HL-60/S4 treated with phorbol 12-myristate 13-acetate at 8.2 ng/mL for 4 days and 3 days (cell line): ENCODE measurements around the gene ZFYVE28.

ENCODE experiments used
- in situ Hi-C: fragments of 300-500 bp; cut with MboI; formaldehyde crosslinking; loops from 2 replicates; pipeline ENCODE4 v1.15.0; 2022; ENCODE audit warnings: low sequenced_read_pairs

Gene ZFYVE28

DNA sequence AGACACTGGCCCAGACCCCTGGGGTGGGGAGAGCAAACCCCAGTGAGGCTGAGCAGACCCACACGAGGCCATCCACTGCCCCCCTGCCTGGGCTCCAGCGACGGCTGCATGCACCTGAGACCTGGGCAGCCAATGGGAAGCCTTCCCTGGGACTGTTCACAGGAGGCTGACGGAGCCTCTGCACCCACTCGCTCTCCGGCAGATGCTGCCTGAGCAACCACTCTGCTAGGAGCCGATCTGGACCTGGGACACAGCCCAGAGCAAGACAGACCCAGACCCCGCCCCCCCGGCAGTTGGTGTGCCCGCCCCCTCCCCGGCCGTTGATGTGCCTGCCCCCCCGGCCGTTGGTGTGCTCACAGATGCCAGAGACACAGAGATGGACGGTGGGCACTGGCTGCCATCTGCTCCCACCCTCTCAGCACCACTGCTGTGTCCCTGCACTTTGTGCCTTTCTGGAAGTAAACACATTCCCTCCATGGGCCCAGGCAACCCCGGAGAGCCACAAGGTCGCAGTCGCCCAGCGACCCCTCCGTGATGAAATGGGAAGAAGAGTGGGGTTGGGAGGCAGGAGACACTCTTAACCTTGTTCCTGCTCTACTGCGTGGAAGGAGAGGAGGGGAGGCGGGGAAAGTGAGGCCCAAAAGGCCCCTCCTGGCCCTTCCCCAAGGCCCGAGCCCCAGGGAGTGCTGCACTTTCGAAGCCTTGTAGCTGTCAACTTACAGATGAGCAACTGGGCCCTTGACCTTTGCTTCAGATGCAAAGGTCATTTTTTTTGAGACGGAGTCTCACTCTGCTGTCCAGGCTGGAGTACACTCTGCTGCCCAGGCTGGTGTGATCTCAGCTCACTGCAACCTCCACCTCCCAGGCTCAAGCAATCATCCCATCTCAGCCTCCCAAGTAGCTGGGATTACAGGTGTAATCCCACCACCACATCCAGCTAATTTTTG lies 62.0 kb downstream of the ZFYVE28 start:
- in situ Hi-C loops: no loop called here

DNA sequence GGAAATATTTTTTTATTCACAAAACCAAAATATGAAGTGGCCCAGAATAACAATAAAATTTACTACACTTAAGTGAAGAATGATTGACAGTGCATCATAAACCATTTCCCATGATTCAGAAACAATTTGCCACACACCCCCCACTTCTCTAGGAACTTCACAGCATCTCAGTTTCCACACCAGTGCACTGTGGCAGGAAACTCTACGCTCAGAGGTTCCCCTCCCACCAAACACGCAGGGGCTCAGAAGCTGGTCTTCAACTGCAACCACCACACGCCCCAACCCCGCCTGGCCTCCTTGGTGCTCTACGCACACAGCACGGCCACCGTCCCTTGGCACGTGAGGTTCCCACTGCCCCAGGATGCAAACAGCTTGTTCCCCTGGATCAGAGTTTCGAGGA lies 63.7 kb downstream of the ZFYVE28 start:
- in situ Hi-C loops: no loop called here

DNA sequence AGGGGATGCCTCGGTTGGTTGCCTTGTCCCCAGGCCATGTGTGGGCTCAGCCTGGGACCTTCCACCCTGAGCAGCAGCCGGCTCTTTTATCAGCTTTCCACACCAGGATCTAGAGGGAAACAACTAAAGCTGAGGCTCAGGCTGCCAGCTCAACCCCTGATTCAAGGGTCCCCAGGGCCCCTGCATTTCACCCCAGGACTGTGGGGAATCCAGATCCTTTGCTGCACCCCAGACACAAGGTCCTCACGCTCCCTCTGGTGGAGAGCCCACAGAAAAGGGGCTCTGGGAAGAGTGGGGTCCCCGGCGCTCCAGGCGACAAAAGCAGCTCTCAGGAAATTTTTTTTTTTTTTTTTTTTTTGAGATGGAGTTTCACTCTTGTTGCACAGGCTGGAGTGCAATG lies 64.3 kb downstream of the ZFYVE28 start:
- in situ Hi-C loops: no loop called here

DNA sequence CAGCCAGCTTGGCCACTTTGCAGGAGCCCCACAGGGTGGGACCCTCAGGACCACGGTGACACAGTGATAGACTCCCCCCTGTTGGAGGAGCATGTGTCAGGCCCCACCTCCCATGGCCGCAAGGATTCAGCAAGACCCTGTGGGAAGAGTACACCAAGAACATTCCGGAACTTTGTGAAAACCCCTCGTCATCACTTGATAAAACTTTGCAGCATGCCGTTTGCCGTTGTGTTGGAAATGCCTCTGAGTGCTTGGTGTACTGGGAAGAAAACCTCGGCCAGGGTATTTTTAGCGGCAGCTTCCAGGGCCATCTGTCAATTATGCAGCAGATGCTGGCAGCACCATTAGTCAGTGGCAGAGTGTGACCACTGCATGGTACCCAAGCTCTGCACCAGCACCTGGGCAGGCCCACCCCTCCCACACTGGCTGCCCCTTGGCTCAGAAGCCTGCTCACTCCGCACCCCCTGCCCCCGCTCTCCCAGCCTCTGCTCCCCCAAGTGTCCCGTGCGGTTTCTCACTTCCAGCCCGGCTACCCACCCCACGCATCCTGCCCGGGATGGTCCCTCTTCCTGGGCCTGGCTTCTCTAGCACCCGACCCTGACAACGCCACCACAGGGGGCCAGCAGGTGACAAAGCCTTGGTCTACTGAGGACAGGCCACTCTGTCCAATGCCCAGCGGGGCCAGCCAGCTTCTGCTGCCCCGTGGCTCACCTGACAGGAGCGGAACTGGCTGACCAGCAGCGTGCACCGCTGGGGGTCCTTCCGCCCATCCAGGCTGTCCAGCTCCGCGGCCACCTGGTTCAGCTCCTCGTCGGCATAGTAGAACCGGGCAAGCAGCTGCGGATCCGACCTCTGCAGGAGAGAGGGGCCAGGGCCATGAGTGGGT lies 65.0 kb downstream of the ZFYVE28 start:
- in situ Hi-C loops: no loop called here

DNA sequence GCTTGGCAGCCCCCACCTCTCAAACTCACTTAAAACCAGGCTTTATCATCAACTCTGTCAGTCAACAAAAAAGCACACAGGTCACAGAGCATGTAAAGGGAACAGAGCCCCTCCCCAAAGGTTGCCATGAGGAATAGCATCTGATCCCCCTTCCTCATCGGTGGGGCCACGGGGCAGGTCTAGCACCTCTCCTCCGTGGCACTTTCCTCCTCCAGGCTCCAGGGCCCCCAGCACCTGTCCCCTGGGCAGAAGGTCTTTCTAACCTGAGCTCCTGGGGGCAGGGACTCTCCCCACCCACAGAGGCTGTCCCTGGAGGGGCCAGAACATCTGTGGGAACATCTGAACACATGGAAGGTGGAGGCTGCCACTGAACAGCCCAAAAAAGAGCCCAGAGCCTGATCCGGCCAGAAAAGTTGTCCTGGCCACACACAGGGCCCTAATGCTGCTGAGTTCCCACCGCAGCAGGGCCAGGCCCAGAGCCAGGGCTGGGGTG lies 65.7 kb downstream of the ZFYVE28 start:
- in situ Hi-C loops: no loop called here

DNA sequence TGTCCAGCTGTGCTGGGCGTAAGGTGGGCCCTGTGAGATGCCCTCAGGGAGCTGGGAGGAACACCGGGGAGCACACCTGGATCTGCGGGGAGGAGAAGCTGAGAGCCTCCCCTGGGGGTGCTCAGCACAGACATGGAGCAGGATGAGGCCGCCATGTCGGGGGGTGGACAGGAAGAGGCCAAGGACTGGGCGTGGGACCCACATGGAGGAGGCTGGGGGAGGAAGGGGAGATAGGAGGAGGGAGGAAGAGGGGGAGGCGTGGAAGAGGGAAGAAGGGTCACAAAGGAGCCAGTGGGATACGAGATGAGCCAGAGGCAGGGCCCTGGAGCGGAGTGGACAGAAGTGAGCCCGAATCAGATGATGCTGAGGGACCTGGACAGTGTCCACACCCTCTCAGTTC lies 66.3 kb downstream of the ZFYVE28 start:
- in situ Hi-C loops: no loop called here

DNA sequence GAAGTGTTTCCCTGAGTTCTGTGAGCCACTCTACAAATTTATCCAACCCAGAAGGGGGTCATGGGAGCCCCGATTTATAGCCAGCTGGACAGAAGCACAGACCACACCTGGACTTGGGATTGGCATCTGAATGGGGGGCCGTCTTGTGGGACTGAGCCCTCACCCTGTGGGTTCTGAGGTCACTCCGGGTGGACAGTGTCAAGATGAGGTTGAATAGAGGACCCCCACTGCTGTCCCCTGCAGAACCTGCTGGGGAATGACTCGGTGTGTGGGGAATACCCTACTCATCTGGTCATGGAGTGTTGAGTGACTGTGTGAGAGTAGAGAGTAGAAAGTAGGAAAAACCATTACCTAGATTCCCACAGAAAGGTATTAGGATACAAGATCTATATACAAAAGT lies 67.5 kb downstream of the ZFYVE28 start:
- in situ Hi-C loops: no loop called here

DNA sequence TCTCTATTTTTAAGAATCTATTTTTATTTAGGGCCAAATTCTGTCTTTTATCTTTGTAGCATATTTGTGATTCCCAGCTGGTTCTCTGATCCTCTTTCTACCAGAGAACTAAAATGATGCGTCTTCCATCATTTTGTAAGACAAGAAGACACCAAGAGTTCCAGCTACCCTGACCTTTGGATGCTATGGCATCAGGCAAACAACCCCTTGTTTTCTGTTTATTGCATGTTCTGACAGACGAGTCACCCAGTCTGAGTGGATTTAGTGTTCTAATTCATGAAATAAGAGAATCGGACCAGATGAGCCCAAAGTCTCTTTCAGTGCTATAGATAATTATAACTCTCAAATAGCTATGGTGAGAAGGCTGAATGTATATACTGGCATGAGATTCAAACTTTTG lies 69.7 kb downstream of the ZFYVE28 start:
- in situ Hi-C loops: no loop called here

DNA sequence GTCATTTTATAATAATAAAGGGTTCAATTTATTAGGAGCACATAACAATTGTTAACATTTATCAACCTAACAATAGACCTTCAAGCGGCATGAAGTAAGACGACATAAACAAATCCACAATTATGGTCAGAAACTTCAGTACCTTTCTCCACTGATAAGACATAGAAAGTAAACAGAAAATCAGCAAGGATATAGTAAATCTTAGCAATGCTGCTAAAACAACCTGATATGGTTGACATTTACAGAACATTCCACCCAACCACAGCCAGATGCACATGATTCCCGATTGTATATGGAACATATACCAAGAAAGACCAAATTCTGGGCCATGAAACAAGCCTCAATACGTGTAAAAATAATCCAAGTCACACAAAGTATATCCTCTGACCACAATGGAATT lies 71.3 kb downstream of the ZFYVE28 start:
- in situ Hi-C loops: no loop called here

DNA sequence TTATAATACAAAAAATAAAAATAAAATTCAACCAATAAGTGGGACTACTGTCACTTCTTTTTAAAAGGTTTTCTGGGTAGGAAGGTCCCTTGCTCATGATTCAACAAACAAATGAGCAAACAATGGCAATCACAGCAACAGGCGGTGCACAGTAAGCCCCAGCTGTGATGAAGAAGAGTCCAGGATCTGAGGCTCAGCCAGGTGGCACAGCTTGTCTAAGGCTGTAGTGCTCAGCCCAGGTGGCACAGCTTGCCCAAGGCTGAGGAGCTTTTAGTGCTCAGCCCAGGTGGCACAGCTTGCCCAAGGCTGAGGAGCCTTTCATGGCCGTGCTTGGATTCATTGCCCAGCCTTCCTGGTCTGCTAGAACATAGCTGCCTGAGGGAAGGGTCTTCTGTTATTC lies 75.0 kb downstream of the ZFYVE28 start:
- in situ Hi-C loops: no loop called here

DNA sequence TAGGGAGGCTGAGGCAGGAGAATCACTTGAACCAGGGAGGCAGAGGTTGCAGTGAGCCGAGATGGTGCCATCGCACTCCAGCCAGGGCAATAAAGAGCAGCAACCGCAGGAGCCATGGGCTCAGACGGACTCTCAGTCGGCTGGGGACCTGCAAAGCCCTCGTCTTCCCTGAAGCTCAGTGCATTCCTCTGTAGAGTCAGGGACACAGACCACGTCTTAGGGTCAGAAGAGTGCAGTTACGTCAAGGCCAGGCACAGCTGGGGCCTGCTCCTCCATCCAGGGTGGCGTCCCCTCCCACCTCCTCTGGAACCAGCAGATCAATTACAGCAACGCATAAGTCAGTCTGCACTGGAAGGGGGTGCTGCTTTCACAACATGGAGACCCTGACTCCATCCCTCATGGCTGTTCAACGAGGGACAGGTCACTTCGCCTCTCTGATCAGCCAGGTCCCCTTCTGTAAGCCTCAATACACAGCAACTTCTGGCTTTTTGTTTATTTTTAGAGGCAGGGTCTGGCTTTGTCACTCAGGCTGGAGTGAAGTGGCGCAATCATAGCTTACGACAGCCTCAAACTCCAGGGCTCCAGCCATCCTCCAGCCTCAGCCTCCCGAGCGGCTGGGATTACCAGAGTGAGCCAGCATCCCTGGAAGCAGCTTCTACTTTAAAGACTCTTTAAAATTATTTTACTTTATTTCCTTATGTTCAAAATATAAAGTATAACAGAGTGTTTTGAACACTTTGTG lies 76.4 kb downstream of the ZFYVE28 start:
- in situ Hi-C loops: no loop called here

DNA sequence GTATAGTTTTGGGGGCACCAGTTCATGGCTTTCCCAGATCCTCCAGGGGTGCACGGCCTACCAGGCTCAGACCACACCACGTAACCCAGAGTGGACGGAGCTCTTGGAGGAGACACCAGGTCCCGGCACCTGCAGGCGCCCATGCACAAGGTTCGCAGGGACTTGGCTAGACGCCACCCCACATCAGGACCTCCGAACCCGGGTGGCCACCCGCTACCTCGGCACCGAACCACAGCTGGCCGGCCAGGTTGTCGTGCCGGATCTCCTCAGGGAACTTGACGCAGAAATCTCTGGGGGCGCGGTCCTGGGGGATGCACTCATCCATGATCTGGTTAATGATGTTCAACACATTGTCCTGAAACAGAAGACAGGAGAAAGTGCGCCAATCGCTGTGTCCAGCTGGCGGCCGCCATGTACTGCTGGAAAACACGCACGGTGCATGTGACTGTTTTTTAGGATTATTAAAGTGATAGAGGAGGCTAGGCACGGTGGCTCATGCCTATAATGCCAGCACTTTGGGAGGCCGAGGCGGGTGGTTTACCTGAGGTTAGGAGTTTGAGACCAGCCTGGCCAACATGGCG lies 77.1 kb downstream of the ZFYVE28 start:
- in situ Hi-C loops: no loop called here

DNA sequence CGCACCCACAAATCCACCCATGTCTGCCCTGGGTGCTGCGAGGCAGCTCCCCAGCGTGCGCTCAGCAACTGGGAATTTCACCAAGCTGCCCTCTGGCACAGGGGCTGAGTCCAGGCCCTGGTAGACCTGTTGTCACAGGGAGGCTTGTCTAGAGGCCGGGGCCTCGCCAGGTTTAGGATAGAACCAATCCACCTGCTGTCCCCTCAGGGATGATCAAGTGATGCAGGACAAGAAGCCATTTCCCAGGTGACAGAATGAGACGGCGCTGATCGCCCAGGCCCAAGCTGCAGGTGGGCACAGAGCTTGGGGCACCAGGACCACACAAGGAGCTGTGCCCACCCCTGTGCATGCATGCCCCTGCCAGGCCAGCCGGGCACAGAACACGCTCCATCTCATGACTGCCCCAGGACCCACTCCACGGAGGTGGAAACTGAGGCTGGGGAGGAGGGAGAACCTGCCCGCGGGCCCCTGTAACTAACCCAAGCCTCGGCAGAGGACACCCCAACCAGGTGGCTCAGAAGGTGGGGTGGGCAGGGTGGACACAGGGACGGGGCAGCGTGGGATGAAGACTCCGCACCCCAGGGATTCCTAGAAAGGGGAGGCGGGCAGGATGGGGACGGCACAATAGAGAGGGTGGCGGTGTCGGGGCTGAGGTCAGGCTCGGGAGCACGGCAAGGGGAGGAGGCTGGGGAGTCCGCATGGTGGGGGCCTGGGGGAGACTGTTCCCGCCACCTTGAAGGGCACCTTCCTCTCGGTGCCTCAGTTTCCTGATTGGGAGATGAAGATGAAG lies 78.0 kb downstream of the ZFYVE28 start:
- in situ Hi-C loops: no loop called here

DNA sequence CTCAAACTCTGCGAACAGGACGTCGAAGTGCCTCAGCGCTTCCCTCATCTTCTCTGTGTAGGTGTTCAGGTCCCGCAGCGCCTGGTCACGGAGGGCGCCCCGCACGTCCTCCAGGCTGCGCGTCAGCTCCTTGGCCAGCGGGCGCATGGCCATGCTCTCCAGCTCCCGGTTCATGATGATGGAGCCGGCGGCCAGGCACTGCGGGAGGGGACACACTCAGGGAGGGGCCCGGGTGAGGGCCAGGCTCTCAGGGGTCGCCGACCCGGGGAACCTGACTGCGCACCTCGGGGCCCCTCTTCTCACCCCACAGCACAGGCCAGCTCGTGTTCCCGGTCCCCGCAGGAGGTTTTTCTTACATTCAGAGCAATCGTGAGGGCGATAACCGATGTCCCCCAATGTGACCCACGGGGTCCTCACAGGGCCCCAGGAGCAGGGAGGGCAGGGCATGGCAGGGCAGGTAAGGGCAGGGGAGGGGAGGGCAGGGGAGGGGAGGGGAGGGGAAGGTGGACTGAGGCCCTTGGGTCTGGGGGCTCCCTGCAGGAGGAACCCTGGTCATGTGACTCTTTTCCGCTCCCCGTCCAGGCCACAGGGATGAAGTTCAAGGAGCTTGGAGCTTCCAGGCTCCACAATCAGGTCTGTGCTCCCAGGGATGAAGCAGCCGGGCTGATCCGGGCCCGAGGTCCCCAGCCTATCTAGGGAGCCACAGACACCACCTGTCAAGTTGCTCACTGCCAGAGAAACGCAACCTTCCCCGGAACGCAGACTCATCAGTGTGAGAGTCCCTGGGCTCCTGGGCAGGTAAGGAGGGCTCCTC lies 78.8 kb downstream of the ZFYVE28 start:
- in situ Hi-C loops: no loop called here

DNA sequence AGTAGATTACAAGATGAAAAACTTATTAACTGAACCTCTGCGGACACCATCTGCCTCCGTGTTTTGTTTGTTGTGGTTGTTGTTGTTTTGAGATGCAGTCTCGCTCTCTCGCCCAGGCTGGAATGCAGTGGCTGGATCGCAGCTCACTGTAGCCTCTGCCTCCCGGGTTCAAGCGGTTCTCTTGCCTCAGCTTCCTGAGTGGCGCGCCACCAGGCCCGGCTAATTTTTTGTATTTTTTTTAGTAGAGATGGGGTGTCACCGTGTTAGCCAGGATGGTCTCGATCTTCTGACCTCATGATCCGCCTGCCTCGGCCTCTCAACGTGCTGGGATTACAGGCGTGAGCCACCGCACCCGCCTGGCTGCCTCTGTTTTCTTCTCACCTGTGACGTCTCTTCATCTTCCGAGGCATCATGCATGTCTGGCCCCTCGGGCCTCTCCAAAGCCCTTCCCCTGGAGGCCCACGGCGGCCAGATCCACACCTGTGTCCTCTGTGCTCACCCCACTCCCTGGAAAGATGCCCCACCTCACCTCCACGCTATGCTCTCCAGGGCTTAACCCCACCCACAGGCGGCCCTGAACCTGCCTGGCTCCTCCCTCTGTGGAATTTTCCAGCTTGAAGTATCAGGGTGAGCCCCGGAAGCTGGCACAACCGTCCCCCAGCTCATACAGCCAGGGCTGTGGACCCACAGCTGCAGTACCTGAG lies 79.5 kb downstream of the ZFYVE28 start:
- in situ Hi-C loops: no loop called here

DNA sequence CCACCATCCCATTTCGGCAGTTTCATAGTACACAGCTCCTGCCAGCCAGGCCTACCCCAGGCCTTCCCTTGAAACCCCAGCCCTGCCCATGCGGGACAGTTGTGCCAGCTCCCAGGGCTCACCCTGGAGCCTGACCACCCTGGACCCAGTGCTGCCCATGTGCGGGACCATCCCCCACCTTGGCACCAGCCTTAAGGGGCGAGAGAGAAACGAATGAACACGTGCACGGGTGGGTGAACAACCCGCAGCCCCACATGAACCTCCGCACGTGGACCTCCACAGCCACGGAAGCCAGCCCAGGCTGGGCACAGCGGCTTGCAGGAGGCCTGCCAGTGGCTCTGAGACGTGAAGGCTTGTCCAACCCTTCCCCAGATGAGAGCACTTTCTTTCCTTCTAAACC lies 80.5 kb downstream of the ZFYVE28 start:
- in situ Hi-C loops: no loop called here

DNA sequence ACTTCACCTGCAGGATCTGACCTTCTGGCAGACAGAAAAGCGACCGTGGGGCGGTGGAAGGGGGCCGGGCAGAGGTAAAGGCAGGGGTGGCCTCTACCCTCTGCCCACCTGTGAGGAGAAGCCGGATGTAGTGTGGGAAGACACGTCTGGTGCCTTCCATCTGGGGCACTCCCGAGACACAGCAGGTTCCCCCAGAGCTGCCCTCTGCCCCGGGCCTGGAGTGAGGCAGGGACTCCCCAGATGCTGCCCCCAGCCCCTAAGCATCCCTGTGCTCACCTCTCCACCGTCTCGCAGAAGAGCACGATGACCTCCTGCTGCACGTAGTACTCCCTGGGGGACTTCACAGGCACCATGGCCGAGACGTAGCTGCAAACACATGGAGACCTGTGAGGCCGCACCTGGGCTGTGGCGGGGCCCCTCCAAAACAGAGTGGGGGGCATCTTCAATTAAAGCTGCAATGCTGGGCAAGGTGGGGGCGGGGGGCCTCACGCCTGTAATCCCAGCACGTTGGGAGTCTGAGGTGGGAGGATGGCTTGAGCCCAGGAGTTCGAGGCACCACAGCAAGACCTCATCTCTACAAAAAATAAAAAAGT lies 81.2 kb downstream of the ZFYVE28 start:
- in situ Hi-C loops: no loop called here

DNA sequence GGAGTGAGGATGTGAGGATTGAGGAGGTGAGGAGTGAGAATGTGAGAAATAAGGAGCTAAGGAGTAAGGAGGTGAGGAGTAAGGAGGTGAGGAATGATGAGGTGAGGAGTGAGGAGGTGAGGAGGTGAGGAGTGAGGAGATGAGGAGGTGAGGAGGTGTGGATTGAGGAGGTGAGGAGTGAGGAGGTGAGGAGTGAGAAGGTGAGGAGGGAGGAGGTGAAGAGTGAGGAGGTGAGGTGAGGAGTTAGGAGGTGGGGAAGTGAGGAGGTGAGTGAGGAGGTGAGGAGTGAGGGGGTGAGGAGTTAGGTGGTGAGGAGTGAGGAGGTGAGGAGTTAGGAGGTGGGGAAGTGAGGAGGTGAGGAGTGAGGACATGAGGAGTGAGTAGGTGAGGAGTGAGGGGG lies 81.8 kb downstream of the ZFYVE28 start:
- in situ Hi-C loops: no loop called here
